BJ (cell line): ENCODE data around the gene FGF14. TPM values are rescaled to one million over a fixed set of nuclear protein-coding genes. Genes with fewer than 3 reads are reported as not detected.
A peak's percentile ranks its signal among the peaks of the same experiment; 100 is the strongest.

Source experiments
- CTCF ChIA-PET: fragments of 350-600 bp; formaldehyde crosslinking; extraction: SDS; loops from one replicate; lab custom pipeline; 2021; ENCODE audit warnings: antibody characterized with exemption, inconsistent platforms; lab: Yijun Ruan, JAX
- POLR2A ChIA-PET: fragments of 300-600 bp; sonication (Branson Sonifier 250); formaldehyde crosslinking; extraction: SDS; loops from one replicate; lab custom pipeline; 2021; ENCODE audit warnings: antibody characterized with exemption; lab: Charles Lee
- DNase-seq: peaks from one replicate; pipeline ENCODE4 v3.0.0-alpha.2; 2011; ENCODE audit warnings: low read depth
- H3K27me3 ChIP-seq: 2 replicates; pipeline ENCODE4 v1.6.0; 2011; ENCODE audit warnings: low read length; ENCODE audit not compliant: control insufficient read depth, insufficient read depth
- H3K36me3 ChIP-seq: 2 replicates; pipeline ENCODE4 v1.5.1; 2011; ENCODE audit warnings: low read length; ENCODE audit not compliant: control insufficient read depth, insufficient read depth
- H3K4me3 ChIP-seq: 2 replicates; pipeline ENCODE4 v1.5.1; 2011; ENCODE audit warnings: low read depth, mild to moderate bottlenecking, control low read depth, low read length
- polyA plus RNA-seq: library from polyadenylated mRNA; depleted of rRNA; stranded (reverse); fragments of >200 nt; gene quantifications from 2 replicates; pipeline ENCODE4 v1.2.3, GENCODE V29; 2011
- TF ChIP-seq, protein P1 (sequence below): IDR thresholded peaks from 2 replicates; pipeline ENCODE4 v1.5.1; 2011; ENCODE audit warnings: low read depth, mild to moderate bottlenecking, control low read depth, inconsistent platforms, low read length, moderate library complexity; ENCODE audit not compliant: insufficient read depth

The FGF14 gene
- polyA plus RNA-seq, 1 experiment = 0.01 TPM

DNA sequence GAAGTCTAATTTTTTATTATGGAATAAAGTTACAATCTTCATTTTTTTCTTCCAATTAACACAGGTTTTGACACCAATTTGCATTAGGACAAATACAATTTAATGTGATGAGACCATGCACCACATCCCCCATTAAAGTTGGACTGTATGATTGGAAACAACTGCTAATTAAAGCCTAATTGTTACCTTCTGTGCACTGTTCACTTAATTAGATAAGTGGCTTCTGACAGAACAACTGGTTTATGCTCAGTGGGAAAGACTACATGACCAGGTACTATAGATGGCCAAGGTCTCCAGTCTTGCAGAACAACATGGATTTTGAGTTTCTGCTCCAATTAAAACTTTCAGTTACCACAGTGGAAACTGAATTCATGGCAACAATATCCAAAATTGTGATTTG is 198.1 kb downstream of the FGF14 start:
- CTCF ChIA-PET = no interaction called here
- TF ChIP-seq, protein P1, sequence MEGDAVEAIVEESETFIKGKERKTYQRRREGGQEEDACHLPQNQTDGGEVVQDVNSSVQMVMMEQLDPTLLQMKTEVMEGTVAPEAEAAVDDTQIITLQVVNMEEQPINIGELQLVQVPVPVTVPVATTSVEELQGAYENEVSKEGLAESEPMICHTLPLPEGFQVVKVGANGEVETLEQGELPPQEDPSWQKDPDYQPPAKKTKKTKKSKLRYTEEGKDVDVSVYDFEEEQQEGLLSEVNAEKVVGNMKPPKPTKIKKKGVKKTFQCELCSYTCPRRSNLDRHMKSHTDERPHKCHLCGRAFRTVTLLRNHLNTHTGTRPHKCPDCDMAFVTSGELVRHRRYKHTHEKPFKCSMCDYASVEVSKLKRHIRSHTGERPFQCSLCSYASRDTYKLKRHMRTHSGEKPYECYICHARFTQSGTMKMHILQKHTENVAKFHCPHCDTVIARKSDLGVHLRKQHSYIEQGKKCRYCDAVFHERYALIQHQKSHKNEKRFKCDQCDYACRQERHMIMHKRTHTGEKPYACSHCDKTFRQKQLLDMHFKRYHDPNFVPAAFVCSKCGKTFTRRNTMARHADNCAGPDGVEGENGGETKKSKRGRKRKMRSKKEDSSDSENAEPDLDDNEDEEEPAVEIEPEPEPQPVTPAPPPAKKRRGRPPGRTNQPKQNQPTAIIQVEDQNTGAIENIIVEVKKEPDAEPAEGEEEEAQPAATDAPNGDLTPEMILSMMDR = no peak
- Histone ChIP-seq H3K27me3 (no peaks in the 10 kb centered on the region), H3K4me3 (no peak overlapping the region), H3K36me3 (no peaks in the 10 kb centered on the region)
- POLR2A ChIA-PET = no interaction called here
- DNase-seq = no peak

DNA sequence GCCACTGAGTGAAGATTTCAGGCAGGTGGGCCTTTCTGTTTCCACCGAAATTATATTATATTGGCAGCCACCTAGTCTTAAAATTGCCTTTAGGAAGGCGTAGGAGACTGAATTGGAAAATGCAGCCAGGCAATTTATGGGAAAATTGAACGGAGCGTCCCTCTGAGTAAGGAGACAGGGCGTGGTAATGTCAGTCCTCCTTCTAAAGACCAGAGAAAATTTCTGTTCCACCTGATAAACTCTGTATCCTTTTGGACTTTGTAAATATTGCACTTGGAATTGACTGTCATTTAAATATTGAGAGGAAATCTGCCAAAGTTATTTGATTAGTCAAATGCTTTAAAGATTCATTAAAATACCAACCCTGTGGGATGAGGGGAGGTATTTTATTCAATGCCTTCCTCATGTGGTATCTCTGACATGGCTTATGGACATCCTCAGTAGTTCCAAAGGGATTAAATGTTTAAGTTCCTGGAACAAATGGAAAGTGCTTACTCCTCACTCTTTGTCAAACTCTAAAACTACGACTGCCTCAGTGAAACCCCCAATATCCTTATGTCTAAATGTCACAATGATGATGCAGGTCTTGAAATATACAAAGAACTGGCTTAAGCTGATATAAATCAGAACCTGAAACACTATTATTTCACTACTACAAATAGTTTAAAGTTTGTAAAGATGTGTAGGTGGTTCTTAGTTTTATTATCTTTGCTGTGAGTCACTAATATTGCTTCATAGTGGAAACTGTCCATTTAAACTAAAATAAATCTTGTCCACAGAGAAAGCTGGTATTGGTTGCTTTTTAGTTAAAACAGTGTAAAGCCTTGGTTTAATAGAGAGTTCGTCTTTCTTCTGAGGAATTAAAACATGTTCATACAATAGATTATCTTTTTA is 203.2 kb downstream of the FGF14 start:
- TF ChIP-seq, protein P1 = no peak
- ChIA-PET CTCF (interaction anchor here (1.1 kb wide), 1 partner anchor 196 kb away, joined by 3 read pairs; no protein-coding TSS in a partner anchor), POLR2A (interaction anchor here (0.6 kb wide), 2 partner anchors 242 to 275 kb away, joined by 4 to 6 read pairs; no protein-coding TSS in a partner anchor)
- Histone ChIP-seq H3K4me3 (no peak overlapping the region), H3K36me3 (no peaks in the 10 kb centered on the region), H3K27me3 (no peaks in the 10 kb centered on the region)
- DNase-seq = peak; percentile 3

DNA sequence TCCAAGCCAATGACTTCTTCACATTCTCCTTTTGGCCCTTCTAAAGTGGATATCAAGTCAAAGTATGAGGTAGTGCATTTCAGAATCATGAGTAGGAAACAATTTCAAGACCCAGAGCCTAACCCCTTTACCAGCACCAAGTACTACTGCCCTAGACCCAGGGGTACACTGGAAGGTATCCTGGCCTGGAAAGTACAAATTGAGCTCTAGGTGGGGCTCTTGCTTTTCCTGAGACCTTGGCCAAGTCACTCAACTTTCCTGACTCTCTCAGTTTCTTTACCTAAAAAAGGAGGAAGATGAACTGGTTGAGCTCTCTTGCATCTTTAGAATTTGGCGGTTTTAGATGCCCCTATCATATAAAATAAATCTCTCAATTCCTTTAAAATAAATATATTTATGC is 204.7 kb downstream of the FGF14 start:
- no peaks in the 10 kb centered on the region for H3K27me3 ChIP-seq
- POLR2A ChIA-PET = no interaction called here
- CTCF ChIA-PET = interaction anchor here (0.7 to 1.1 kb wide), 5 partner anchors 29 to 361 kb away, joined by 3 to 4 read pairs (median 3); no protein-coding TSS in a partner anchor
- no peaks in the 10 kb centered on the region for H3K36me3 ChIP-seq
- no peak overlapping the region for H3K4me3 ChIP-seq
- DNase-seq = no peak
- TF ChIP-seq, protein P1 = no peak; the same call in 1 of the 2 replicates

DNA sequence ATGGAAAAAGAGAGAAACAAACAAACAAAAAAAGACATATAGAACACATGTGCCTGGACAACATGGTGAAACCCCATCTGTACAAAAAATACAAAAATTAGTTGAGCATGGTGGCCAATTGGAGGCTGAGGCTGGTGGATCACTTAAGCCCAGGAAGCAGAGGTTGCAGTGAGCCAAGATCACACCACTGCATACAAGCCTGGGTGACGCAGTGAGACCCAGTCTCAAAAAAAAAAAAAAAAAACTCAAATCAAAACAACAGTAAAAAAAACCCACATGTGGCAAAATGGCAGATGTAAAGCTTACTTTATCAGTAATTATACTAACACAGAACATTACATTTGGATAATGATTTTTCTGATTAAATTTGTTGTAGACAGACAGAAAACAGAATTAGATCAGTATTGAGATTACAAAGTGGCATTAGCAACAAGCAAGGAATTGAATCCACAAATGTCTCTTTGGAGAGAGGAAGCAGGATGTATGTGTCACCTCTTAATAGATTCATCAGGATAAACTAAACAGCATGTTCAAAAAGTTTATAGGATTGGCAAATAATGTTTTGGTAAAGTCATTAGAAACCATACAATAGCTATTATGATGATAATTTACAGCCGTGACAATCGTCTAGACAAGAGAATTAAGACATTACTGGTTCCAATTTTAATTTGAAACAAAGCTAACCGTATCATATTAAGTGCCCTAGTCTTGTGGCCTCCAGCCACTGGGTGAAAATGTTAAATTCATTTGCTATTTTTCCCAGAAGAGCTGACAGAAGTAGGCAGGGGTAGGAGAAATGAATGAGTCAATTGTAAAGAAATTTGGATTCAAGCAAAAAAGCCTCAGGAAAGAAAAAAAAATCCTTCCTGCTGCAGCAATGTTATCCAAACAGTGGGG is 206.0 kb downstream of the FGF14 start:
- TF ChIP-seq, protein P1 = no peak
- no peaks in the 10 kb centered on the region for H3K36me3 ChIP-seq
- no peak overlapping the region for H3K4me3 ChIP-seq
- ChIA-PET CTCF (interaction anchor here (0.9 kb wide), 1 partner anchor 360 kb away, joined by 4 read pairs; no protein-coding TSS in a partner anchor), POLR2A (no interaction called here)
- DNase-seq = peak; percentile 39
- no peaks in the 10 kb centered on the region for H3K27me3 ChIP-seq
